ENCODE data around the gene KHDC4. TPM values are rescaled to one million over a fixed set of nuclear protein-coding genes. Genes with fewer than 3 reads are reported as not detected.

Gene KHDC4
- total and polyA plus RNA-seq, 2 experiments from 2014 or later: 47.1 to 57.7 TPM

DNA sequence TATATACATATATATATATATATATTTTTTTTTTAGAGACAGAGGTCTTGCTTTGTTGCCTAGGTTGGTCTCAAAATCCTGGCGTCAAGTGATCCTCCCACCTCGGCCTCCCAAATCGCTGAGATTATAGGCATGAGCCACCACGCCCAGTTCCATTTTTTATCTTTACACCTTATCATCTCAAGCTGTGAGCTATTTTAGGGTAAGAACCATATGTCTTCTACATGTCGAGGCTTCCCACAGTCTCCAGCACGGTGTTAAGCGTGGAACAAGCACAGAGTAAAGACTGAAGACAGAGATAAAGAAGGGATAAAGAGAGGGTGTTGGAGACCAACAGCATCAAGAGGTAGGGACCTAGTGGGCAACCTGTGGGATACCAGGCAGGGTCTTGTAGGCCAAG is 30.0 kb upstream of the KHDC4 start (continued):
- no peak for TF ChIP-seq CTCF (conservative IDR thresholded peaks at IDR 0.05; ENCODE audit: low read depth in 2 of 2)
- no peak for TF ChIP-seq JUNB (IDR thresholded peaks at IDR 0.05; ENCODE audit: unreplicated experiment)
- no peak for TF ChIP-seq EZH2 (IDR thresholded peaks at IDR 0.05; ENCODE audit: low read depth, unreplicated experiment)
- TF ChIP-seq, protein P1, sequence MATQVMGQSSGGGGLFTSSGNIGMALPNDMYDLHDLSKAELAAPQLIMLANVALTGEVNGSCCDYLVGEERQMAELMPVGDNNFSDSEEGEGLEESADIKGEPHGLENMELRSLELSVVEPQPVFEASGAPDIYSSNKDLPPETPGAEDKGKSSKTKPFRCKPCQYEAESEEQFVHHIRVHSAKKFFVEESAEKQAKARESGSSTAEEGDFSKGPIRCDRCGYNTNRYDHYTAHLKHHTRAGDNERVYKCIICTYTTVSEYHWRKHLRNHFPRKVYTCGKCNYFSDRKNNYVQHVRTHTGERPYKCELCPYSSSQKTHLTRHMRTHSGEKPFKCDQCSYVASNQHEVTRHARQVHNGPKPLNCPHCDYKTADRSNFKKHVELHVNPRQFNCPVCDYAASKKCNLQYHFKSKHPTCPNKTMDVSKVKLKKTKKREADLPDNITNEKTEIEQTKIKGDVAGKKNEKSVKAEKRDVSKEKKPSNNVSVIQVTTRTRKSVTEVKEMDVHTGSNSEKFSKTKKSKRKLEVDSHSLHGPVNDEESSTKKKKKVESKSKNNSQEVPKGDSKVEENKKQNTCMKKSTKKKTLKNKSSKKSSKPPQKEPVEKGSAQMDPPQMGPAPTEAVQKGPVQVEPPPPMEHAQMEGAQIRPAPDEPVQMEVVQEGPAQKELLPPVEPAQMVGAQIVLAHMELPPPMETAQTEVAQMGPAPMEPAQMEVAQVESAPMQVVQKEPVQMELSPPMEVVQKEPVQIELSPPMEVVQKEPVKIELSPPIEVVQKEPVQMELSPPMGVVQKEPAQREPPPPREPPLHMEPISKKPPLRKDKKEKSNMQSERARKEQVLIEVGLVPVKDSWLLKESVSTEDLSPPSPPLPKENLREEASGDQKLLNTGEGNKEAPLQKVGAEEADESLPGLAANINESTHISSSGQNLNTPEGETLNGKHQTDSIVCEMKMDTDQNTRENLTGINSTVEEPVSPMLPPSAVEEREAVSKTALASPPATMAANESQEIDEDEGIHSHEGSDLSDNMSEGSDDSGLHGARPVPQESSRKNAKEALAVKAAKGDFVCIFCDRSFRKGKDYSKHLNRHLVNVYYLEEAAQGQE (IDR thresholded peaks at IDR 0.05; ENCODE audit: unreplicated experiment): no peak
- TF ChIP-seq EZH2phosphoT487 (IDR thresholded peaks at IDR 0.05; ENCODE audit: unreplicated experiment): no peak
- TF ChIP-seq NANOG (IDR thresholded peaks at IDR 0.05; ENCODE audit: borderline replicate concordance): no peak
- TF ChIP-seq STAT1 (IDR thresholded peaks at IDR 0.05; ENCODE audit: unreplicated experiment): no peak
- no peak for TF ChIP-seq ETS1 (IDR thresholded peaks at IDR 0.05)
- no peak for TF ChIP-seq ZNF331 (CRISPR knock-in tag; IDR thresholded peaks at IDR 0.05; ENCODE audit: low read depth)
- TF ChIP-seq CREB1 (CRISPR knock-in tag; IDR thresholded peaks at IDR 0.05; ENCODE audit: low read depth): no peak

- peaks cover 16% of the 10 kb centered on the region for H3K4me1 Mint-ChIP-seq
- H3K36me3 ChIP-seq (ENCODE audit: insufficient read depth): peaks cover 31% of the 10 kb centered on the region
- no peak overlapping the region for H2AFZ ChIP-seq
- no peak overlapping the region for H3K4me3 Mint-ChIP-seq
- DNase-seq (ENCODE audit: low spot score) (no peak), ATAC-seq (no peak)
- H3K27me3 Mint-ChIP-seq (ENCODE audit: insufficient read depth, low read depth, poor library complexity): peaks cover 6% of the 10 kb centered on the region
- no peaks in the 10 kb centered on the region for H3K9me2 ChIP-seq (ENCODE audit: insufficient read depth)
- H3K79me2 ChIP-seq (replicated peaks; ENCODE audit: insufficient read depth): peaks cover 2% of the 10 kb centered on the region; the same call in 1 of the 2 replicates
- H3K4me3 ChIP-seq: no peak overlapping the region
- H3K9me3 Mint-ChIP-seq: no peaks in the 10 kb centered on the region
- H3K27ac Mint-ChIP-seq: no peak overlapping the region
- peaks cover 9% of the 10 kb centered on the region for H3K4me1 ChIP-seq (ENCODE audit: insufficient read depth)
- no peak overlapping the region for H3K4me2 ChIP-seq
- no peak overlapping the region for H3K27ac ChIP-seq (ENCODE audit: low read depth)
- H3K27me3 ChIP-seq (ENCODE audit: insufficient read depth): no peaks in the 10 kb centered on the region
- H3F3A ChIP-seq (replicated peaks; ENCODE audit: low read depth): peaks cover 18% of the 10 kb centered on the region; the same call in 1 of the 2 replicates
- TF ChIP-seq, protein P1 (IDR thresholded peaks at IDR 0.05; ENCODE audit: unreplicated experiment): no peak
- peak; percentile 18 for TF ChIP-seq EZH2phosphoT487 (IDR thresholded peaks at IDR 0.05; ENCODE audit: unreplicated experiment)
- H4K20me1 ChIP-seq (replicated peaks; ENCODE audit: insufficient read depth): peaks cover 6% of the 10 kb centered on the region; the same call in 1 of the 2 replicates
- H3K36me3 Mint-ChIP-seq (ENCODE audit: low read depth): peaks cover 85% of the 10 kb centered on the region
Observed at GRCh38 chr1:155962599-155963211, 28.5 kb upstream of the KHDC4 start.

Data from GM23338 (cell line).